LNCAP (cell line): Measurements from ENCODE around the gene CDKL5.

Experiments used
- TF ChIP-seq, protein P1 (sequence below): fragments of 450-650 bp; IDR thresholded peaks from 2 replicates; pipeline ENCODE4 v1.5.1; 2017; ENCODE audit warnings: mild to moderate bottlenecking

Gene CDKL5

DNA sequence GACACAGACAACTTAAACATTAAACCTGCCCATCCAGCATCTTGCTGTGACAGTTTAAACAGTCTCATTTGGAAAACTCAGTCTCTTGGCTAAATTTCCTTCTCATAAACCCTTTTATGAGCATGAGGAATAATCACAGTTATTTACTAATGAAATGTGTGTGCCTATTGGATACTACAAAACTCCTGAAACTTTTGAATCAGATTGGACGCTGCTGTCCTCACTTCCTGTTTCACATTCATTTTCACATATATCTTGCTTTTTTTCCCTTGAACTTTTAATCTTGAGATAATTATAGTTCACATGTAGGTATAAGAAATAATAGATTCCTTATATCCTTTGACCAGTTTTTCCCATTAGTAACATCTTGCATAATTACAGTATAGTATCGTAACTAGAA, 111.7 kb downstream of the CDKL5 start:
- TF ChIP-seq, protein P1, sequence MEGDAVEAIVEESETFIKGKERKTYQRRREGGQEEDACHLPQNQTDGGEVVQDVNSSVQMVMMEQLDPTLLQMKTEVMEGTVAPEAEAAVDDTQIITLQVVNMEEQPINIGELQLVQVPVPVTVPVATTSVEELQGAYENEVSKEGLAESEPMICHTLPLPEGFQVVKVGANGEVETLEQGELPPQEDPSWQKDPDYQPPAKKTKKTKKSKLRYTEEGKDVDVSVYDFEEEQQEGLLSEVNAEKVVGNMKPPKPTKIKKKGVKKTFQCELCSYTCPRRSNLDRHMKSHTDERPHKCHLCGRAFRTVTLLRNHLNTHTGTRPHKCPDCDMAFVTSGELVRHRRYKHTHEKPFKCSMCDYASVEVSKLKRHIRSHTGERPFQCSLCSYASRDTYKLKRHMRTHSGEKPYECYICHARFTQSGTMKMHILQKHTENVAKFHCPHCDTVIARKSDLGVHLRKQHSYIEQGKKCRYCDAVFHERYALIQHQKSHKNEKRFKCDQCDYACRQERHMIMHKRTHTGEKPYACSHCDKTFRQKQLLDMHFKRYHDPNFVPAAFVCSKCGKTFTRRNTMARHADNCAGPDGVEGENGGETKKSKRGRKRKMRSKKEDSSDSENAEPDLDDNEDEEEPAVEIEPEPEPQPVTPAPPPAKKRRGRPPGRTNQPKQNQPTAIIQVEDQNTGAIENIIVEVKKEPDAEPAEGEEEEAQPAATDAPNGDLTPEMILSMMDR = no peak

DNA sequence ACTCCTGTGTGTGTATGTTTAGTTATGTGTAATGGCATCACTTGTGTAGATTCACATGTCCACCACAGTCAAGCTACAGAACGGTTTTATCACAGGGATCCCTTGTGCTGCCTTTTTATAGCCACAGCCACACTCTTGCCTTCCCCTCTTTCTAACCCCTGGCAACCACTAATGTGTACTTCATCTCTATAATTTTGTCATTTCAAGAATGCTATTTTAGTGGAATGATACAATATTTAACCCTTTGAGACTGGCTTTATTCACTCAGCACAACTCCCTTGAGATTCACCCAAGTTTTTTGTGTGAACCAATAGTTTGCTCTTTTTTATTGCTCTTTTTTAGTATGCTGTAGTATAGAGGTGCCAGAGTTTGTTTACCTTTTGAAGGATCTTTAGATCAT, 112.1 kb downstream of the CDKL5 start:
- TF ChIP-seq, protein P1 = no peak

DNA sequence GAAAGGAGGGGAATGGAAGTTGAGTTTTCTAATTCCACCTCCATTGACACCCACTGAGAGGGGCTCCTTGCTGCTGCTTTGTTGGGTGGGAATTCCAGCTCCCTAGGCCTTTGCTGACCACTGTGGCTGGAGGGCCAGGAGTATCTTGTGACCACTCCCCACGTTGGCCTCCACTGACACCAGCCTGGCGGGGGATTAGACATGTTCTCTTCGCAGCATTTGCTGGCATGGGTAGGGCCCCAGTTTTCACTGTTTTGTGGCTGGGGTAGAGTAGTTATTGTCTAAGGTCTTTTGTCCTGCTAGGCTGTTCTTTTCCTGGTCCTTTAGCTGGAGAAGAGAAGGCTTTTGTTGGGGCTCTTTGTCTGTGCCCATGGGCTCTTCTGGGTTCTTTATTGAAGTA, 116.7 kb downstream of the CDKL5 start:
- TF ChIP-seq, protein P1 = no peak

DNA sequence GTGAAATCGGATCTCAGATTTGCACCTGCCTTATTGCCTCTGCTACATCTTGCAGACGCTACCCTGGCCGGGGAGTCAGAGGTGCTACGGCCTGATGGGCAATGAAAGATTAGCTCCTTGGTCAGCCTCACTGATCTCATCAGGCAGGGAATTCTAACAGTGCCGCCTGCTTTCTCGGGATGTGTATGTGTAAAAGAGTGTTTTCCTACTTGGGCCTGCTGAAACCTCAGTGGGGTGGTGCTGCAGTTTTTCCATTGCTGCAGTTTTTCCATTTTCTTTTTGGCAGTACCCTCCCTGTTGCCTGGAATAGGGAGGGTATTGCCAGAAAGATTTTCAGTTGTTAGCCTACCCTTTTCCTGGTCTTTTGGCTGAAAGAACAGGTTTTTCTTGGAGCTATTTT, 117.5 kb downstream of the CDKL5 start:
- TF ChIP-seq, protein P1 = no peak

DNA sequence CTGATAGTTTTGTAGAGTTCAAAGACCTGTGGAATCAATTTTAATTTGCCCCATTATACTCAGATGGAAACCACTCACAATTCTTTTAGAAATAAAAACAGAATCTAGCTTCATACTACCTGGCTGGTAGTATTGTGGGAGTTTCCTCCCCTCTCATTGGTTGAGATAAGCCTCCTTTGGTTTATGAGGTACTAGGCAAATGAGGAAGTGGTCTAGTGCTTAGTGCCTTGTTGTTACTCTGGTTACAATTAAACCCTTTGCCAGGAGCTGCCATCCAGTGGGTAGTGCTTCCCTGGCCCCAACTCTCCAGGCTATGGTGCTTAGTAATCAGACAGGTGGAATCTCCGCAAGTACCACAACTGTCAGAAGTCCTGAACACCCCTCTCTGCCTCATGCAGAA, 118.3 kb downstream of the CDKL5 start:
- TF ChIP-seq, protein P1 = no peak

DNA sequence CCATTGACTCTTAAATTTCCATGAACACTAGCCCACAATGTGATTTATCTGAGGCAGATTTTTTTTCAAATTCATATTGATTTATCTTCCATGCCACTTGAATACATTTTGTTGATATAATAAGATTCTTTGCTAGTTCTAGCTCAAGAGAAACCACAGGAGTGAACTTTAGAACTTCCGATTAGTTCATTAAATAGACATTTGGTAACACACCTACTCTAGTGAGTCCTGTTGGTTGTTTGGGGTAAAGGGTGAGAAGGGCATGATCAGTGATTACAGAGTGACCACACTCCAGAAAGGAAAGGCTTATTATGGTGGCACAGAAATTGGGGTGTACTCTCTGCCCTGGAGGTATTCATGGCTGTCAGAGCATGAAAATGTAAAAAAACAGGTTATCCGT, 120.4 kb downstream of the CDKL5 start:
- TF ChIP-seq, protein P1 = no peak

DNA sequence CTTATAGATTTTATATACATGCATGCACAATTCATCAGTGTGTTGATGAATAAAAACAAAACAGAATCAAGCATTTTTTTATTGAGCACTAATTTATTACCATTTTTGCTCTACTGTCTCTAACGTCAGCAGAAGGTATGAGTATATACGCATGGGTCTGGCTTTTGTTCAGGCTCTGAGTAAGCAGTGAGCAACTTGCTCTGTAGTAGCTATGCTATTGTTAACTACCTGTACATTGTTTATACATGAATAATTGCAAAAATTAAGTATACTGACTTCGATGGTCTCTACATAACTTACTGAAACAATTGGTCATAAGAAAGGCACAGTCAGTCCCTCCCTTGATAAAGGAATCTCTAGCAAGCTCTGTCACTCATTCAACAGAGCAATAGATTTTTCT, 123.6 kb downstream of the CDKL5 start:
- TF ChIP-seq, protein P1 = no peak

DNA sequence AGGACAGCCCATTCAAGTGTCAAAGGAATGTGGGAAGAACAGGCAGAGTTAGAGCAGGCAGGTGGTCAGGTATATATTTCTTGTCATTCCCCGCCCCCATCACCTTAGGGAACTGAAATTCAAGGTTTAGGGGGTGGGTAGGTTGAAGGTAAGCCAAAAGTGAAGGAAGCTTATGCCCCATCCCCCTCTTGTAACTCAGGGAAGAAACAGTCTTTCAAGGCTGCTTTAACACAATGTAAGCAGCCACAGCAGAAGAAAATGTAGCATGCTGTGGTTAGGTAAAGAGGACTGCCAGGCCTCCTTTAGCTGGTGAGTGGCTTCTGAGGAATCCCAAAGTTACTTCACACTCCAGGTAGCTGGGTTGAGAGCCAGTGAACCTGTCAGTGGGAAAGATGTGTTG, 124.2 kb downstream of the CDKL5 start:
- TF ChIP-seq, protein P1 = no peak
